HG02885 (cell line): Measurements from ENCODE around the gene OR52E4.

Experiments
- ATAC-seq: cut with Tn5 transposase; IDR thresholded peaks from one replicate; pipeline ENCODE4 v1.9.1; 2021; ENCODE audit warnings: mild to moderate bottlenecking; ENCODE audit not compliant: unreplicated experiment, poor library complexity

OR52E4 gene

GRCh38 chr11:5880329-5880728 is at the start of gene OR52E4:
TSS of gene OR52E4 (plus strand) at chr11:5880629. CDS start at chr11:5884293, 3,664 bp downstream.
- no peak for ATAC-seq

GRCh38 chr11:5831196-5831829 is 49.1 kb upstream of the OR52E4 start:
- ATAC-seq: no peak

GRCh38 chr11:5833446-5833845 is 47.0 kb upstream of the OR52E4 start:
- no peak for ATAC-seq

- ATAC-seq: no peak
Measured at GRCh38 chr11:5837695-5838094, 42.7 kb upstream of the OR52E4 start.

- ATAC-seq: no peak
Measured at GRCh38 chr11:5841797-5842196, 38.6 kb upstream of the OR52E4 start, which contains the start of gene OR52E6. TSS of gene OR52E6 (minus strand) at chr11:5841897. CDS start at chr11:5841897, 0 bp downstream.

- ATAC-seq: no peak
Measured at GRCh38 chr11:5846701-5847100, 33.7 kb upstream of the OR52E4 start.

GRCh38 chr11:5847711-5848110 is 32.7 kb upstream of the OR52E4 start:
- ATAC-seq: no peak

GRCh38 chr11:5851002-5851401 is 29.4 kb upstream of the OR52E4 start:
- ATAC-seq: no peak

- ATAC-seq: no peak
Measured at GRCh38 chr11:5857590-5857989, 22.8 kb upstream of the OR52E4 start, which contains the start of gene OR52E8. TSS of gene OR52E8 (minus strand) at chr11:5857690. CDS start at chr11:5857690, 0 bp downstream.

- no peak for ATAC-seq
Measured at GRCh38 chr11:5865826-5866225, 14.6 kb upstream of the OR52E4 start.

- no peak for ATAC-seq
Measured at GRCh38 chr11:5878564-5878963, 1.9 kb upstream of the OR52E4 start.

GRCh38 chr11:5881756-5882155 is 1.3 kb downstream of the OR52E4 start:
- no peak for ATAC-seq

GRCh38 chr11:5887172-5887571 is 6.7 kb downstream of the OR52E4 start:
- no peak for ATAC-seq

- no peak for ATAC-seq
Measured at GRCh38 chr11:5887661-5888060, 7.2 kb downstream of the OR52E4 start.

GRCh38 chr11:5891216-5891800 is 10.9 kb downstream of the OR52E4 start:
- no peak for ATAC-seq

- ATAC-seq: no peak
Measured at GRCh38 chr11:5892908-5893307, 12.5 kb downstream of the OR52E4 start, which contains the start of gene OR52E5. TSS of gene OR52E5 (plus strand) at chr11:5893208. CDS start at chr11:5900777, 7,569 bp downstream.

- ATAC-seq: no peak
Measured at GRCh38 chr11:5899534-5899933, 19.1 kb downstream of the OR52E4 start.

GRCh38 chr11:5910540-5910939 is 30.1 kb downstream of the OR52E4 start:
- ATAC-seq: no peak

- ATAC-seq: peak; percentile 85
Measured at GRCh38 chr11:5922749-5923426, 42.5 kb downstream of the OR52E4 start.

GRCh38 chr11:5923427-5923776 is 43.0 kb downstream of the OR52E4 start:
- peak; percentile 46 for ATAC-seq

GRCh38 chr11:5923794-5924193 is 43.4 kb downstream of the OR52E4 start:
- no peak for ATAC-seq
